Hematopoietic multipotent progenitor cell treated with erythropoietin and hydrocortisone succinate and interleukin-3 and kit ligand, for 4 days (in vitro differentiated cells): ENCODE results near the gene CHD3.

ENCODE experiments used
- DNase-seq: peaks from one replicate; pipeline ENCODE4 v3.0.0-alpha.2; 2015

The CHD3 gene

GRCh38 chr17:7875804-7876370 lies 12.7 kb upstream of the CHD3 start:
- DNase-seq = no peak

- no peak for DNase-seq
These were observed 10.4 kb upstream of the CHD3 start for GRCh38 chr17:7878234-7878633.

GRCh38 chr17:7880076-7880868 lies 8.3 kb upstream of the CHD3 start:
- DNase-seq = peak; percentile 61

- peak; percentile 60 for DNase-seq
These were observed 7.1 kb upstream of the CHD3 start for GRCh38 chr17:7881276-7882054.

- no peak for DNase-seq
These were observed 6.5 kb upstream of the CHD3 start for GRCh38 chr17:7882068-7882467.

- no peak for DNase-seq
These were observed 6.0 kb upstream of the CHD3 start for GRCh38 chr17:7882629-7883028.

- DNase-seq = peak; percentile 72
These were observed 4.7 kb upstream of the CHD3 start for GRCh38 chr17:7883781-7884386.

- DNase-seq = peak; percentile 52
These were observed 3.8 kb upstream of the CHD3 start for GRCh38 chr17:7884581-7885366.

- DNase-seq = peak; percentile 86
These were observed 3.0 kb upstream of the CHD3 start for GRCh38 chr17:7885367-7886226.

- peak; percentile 59 for DNase-seq
These were observed 2.2 kb upstream of the CHD3 start for GRCh38 chr17:7886227-7887037.

GRCh38 chr17:7887038-7887481 lies 1.5 kb upstream of the CHD3 start:
- no peak for DNase-seq

GRCh38 chr17:7887482-7888183 lies 956 bp upstream of the CHD3 start:
- DNase-seq = peak; percentile 99

- DNase-seq = peak; percentile 97
These were observed 772 bp downstream of the CHD3 start for GRCh38 chr17:7889166-7889955.

GRCh38 chr17:7893187-7893880 lies 4.7 kb downstream of the CHD3 start:
- DNase-seq = no peak

GRCh38 chr17:7894226-7894625 lies 5.6 kb downstream of the CHD3 start:
- DNase-seq = no peak

- no peak for DNase-seq
These were observed 6.3 kb downstream of the CHD3 start for GRCh38 chr17:7894866-7895265.

- DNase-seq = no peak
These were observed 8.5 kb downstream of the CHD3 start for GRCh38 chr17:7897090-7897489.

GRCh38 chr17:7897773-7898172 lies 9.2 kb downstream of the CHD3 start:
- DNase-seq = peak; percentile 87
